Dedifferentiated amniotic fluid mesenchymal stem cell (primary cell): Measurements from ENCODE around the gene KRTAP4-7.
"Not testable (repeated sequence)": the region's sequence is repeated elsewhere in the genome, so short reads cannot be mapped to it uniquely, and the experiment has no call there.

Experiments
- DNase-seq: peaks from one replicate; pipeline ENCODE4 v3.0.0-alpha.2; 2016; ENCODE audit errors: extremely low spot score

KRTAP4-7 gene

GRCh38 chr17:41108728-41109386 lies 24.9 kb downstream of the KRTAP4-7 start:
- DNase-seq, result not testable (repeated sequence)

DNA sequence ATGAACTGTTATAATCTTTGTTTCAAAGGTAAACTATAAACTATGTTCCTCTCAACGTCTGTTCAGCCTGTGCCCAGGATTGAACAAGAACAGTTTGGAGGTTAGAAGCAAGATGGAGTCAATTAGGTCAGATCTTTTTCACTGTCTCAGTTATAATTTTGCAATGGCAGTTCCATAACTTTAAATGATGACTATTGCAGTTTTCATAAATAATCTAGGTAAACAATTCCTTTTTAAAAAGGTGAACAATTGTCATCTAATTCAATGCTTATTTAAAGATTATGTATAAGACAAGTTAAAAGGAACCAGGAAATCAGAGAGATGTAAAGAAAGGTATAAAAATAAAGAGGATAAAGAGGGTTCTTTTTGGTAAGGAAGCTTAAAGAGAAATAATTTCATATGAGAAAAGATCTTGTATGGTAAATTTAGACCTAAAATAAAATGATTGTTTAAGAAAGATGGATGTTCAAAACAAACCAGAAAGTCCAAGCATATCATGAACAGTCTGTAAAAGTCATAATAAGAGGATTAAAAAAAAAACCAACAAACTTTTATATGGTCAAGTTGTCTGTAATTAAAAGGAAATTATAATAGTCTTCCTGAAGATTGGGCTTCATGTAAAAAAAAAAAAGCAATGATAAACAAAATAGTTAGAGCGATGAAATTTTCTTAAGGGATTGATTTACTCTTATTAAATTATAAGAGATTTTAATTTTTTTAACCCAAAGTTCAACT lies 27.4 kb downstream of the KRTAP4-7 start:
- DNase-seq, result no peak

GRCh38 chr17:41116297-41116696 lies 32.3 kb downstream of the KRTAP4-7 start:
- DNase-seq, result no peak

- not testable (repeated sequence) for DNase-seq
These were observed 34.0 kb downstream of the KRTAP4-7 start, which contains the start of gene KRTAP4-11 for GRCh38 chr17:41117846-41118386. TSS of gene KRTAP4-11 (minus strand) at chr17:41118373. CDS start at chr17:41118315, 58 bp downstream.

GRCh38 chr17:41118721-41119120 lies 34.8 kb downstream of the KRTAP4-7 start:
- DNase-seq, result no peak

DNA sequence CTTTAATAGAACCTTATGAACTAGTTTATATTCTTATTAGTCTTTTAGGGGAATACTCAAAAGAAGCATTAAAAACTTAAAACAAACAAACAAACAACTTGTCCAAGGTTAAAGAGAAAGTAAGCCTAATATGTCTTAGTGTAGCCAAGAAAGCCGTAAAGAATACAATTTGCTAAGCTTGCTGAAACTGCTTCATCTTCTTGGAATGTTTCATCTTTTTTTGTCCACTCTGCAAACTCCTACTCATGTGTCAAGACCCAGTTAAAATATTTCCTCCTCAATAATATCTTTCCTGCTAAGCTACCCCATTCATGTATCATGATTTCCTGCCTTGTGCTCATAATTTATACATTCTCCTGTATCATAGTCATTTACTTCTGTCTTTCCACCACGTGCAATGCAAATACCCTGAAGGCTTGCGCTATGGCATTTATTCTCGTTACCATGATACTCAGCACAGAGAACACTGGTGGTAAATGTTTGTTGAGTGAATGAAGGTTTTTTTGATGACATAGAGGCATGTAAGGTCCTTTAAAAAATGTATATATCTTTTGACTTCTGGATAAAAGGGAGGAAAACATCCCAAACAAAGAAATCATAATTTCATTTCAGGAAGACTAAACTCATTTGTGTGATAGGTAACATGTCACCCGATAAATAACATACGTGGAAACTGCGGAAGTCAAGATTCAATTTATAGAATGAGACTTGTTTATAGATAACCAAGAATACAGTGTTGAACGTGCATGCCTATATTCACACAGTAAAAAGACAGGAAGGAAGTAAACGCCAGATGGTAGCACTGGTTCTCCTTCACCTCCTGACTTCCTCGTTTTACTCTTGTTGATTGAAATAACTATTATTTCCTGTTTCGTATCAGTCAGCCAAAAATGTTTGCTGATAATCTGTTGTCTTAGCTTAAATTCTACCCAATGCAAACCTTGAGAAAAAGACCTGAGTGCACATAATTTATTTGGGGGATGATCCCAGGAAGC lies 36.0 kb downstream of the KRTAP4-7 start:
- DNase-seq, result peak; percentile 51

DNA sequence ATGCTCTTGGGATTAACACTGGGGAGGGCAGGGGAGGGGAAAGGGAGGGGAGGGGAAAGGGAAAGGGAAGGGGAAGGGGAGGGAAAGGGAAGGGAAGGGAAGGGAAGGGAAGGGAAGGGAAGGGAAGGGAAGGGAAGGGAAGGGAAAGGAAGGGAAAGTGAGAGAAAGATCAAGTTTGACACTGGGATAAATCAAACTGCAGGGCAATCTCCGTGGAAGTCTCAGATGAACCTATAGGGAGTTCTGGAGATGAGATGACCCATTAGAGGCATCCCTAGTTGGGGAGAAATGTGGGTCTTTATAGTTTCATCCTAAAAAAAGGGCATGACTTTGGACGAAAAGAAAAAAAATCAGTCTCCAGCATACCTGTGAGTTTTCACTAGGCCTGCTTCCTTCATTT lies 37.8 kb downstream of the KRTAP4-7 start:
- DNase-seq, result no peak

- DNase-seq, result not testable (repeated sequence)
These were observed 39.5 kb downstream of the KRTAP4-7 start for GRCh38 chr17:41123292-41123990.

- not testable (repeated sequence) for DNase-seq
These were observed 40.0 kb downstream of the KRTAP4-7 start, which contains the start of gene KRTAP4-12 for GRCh38 chr17:41123991-41124371. TSS of gene KRTAP4-12 (minus strand) at chr17:41124182. CDS start at chr17:41124122, 60 bp downstream.

- no peak for DNase-seq
These were observed 41.1 kb downstream of the KRTAP4-7 start for GRCh38 chr17:41125064-41125463.

DNA sequence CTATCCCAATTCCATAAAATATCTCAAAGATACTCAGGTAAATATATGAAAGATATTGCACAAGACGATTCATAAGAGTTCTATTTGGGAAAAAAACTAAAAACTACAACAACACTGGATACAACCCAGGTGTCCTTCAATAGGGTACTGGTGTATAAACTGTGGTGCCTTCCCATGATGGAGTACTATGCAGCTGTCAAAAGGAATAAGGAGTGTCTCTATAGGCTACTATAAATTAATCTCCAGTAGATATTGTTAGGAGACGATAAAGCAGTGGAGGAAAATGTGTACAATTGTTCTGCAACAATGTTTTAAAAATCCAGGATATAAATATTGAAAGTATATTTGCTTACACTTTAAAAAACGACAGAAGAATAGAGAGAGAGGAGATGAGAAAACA lies 42.5 kb downstream of the KRTAP4-7 start:
- DNase-seq, result no peak

- no peak for DNase-seq
These were observed 43.4 kb downstream of the KRTAP4-7 start for GRCh38 chr17:41127371-41127770.

DNA sequence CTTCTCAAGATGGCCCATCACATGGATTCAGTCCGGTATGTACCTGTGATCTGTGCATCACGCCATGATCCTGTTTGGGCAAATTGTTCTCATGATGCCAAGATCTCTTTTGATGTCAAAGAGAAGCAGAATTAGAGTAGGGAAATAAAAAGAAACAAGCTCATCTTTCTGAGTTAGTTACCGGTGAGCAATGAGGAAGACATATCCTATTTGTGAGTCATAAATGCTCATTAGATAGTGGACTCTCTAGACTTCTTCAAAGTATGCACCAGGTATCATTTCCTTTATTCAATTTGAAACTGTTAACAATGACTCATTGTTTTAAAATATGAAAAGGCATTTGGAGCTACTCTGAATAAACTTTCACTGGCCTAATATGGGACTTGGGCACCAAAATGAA lies 48.0 kb downstream of the KRTAP4-7 start:
- no peak for DNase-seq

DNA sequence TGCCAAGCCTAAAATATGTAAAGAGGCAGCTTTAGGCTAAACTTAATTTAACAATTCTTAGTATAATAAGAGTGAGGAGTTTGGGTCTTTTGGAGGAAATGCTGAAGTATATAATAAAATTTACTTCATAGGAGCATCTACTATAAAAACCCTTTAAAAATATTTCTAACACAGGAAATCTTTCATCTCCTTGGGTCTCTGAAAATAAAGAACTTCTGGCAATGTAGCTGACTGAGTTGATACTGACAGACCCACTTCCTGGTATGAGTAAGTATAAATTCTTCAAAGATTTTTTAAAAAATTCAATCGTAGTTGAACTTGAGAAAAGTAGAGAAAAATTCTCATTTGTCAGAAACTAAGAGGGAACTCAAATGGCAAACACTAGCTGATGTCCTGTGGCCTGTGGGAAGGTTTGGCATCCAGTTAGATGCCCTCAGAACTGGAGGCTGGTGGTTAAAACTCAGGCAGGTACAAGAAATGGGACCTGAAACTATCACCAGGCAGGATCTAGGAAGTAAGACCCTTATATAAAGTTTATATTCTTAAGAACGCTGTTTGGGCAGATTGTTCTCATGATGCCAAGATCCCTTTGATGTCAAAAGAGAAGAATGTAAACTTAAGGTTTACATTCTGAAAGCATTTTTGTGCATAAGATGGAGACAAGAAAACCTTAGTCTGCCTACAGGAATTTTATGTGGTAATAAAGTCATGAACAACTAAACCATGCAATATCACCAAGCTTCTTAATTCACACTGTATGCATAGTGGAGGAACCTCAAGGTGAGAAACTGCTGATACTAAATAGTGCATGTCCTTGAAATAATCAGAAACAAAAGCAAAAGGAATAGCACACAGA lies 50.2 kb downstream of the KRTAP4-7 start:
- DNase-seq, result no peak
